SK-N-SH treated with all-trans-retinoic acid at 6 μM for 48 hours (cell line): ENCODE data around the gene PRR7.

Source experiments
- ARNTL ChIP-seq: fragments of 450-650 bp; formaldehyde crosslinking; IDR thresholded peaks from 2 replicates; pipeline ENCODE4 v1.5.0; 2020; ENCODE audit warnings: low read depth, mild to moderate bottlenecking, moderate library complexity, borderline replicate concordance
- BACH2 ChIP-seq: fragments of 250-450 bp; sonication (Bioruptor Pico); IDR thresholded peaks from 2 replicates; pipeline ENCODE4 v1.9.0; 2021; ENCODE audit warnings: mild to moderate bottlenecking, borderline replicate concordance
- GLIS3 ChIP-seq: fragments of 250-450 bp; sonication (Bioruptor Pico); IDR thresholded peaks from 2 replicates; pipeline ENCODE4 v1.5.0; 2020; ENCODE audit warnings: mild to moderate bottlenecking, moderate library complexity
- ISL1 ChIP-seq: fragments of 250-450 bp; sonication (Bioruptor Pico); IDR thresholded peaks from 2 replicates; pipeline ENCODE4 v2.1.2; 2022; ENCODE audit warnings: mild to moderate bottlenecking, moderate library complexity
- PPARA ChIP-seq: fragments of 250-450 bp; sonication (Bioruptor Pico); IDR thresholded peaks from 2 replicates; pipeline ENCODE4 v1.5.0; 2020; ENCODE audit warnings: mild to moderate bottlenecking, borderline replicate concordance
- RARB ChIP-seq: fragments of 250-450 bp; sonication (Bioruptor Pico); IDR thresholded peaks from 2 replicates; pipeline ENCODE4 v1.8.0; 2021; ENCODE audit warnings: mild to moderate bottlenecking, moderate library complexity
- SNAI2 ChIP-seq: fragments of 250-450 bp; sonication (Bioruptor Pico); IDR thresholded peaks from 2 replicates; pipeline ENCODE4 v1.5.0; 2020; ENCODE audit warnings: mild to moderate bottlenecking, moderate library complexity
- TOX ChIP-seq: fragments of 250-450 bp; sonication (Bioruptor Pico); IDR thresholded peaks from 2 replicates; pipeline ENCODE4 v1.8.0; 2021; ENCODE audit warnings: mild to moderate bottlenecking, moderate library complexity, borderline replicate concordance
- ZFP3 ChIP-seq: fragments of 250-450 bp; sonication (Bioruptor Pico); IDR thresholded peaks from 2 replicates; pipeline ENCODE4 v1.5.0; 2020; ENCODE audit warnings: mild to moderate bottlenecking, moderate library complexity
- ZFP30 ChIP-seq: fragments of 450-650 bp; formaldehyde crosslinking; IDR thresholded peaks from 2 replicates; pipeline ENCODE4 v1.5.0; 2022; ENCODE audit warnings: mild to moderate bottlenecking, moderate library complexity
- ZNF565 ChIP-seq: fragments of 450-650 bp; formaldehyde crosslinking; conservative IDR thresholded peaks from 2 replicates; pipeline ENCODE4 v1.5.0; 2020; ENCODE audit warnings: low read depth, mild to moderate bottlenecking, moderate library complexity
- TF ChIP-seq, protein P1 (sequence below): fragments of 250-450 bp; sonication (Bioruptor Pico); IDR thresholded peaks from 2 replicates; pipeline ENCODE4 v1.8.0; 2020; ENCODE audit warnings: mild to moderate bottlenecking, moderate library complexity, borderline replicate concordance

DNA sequence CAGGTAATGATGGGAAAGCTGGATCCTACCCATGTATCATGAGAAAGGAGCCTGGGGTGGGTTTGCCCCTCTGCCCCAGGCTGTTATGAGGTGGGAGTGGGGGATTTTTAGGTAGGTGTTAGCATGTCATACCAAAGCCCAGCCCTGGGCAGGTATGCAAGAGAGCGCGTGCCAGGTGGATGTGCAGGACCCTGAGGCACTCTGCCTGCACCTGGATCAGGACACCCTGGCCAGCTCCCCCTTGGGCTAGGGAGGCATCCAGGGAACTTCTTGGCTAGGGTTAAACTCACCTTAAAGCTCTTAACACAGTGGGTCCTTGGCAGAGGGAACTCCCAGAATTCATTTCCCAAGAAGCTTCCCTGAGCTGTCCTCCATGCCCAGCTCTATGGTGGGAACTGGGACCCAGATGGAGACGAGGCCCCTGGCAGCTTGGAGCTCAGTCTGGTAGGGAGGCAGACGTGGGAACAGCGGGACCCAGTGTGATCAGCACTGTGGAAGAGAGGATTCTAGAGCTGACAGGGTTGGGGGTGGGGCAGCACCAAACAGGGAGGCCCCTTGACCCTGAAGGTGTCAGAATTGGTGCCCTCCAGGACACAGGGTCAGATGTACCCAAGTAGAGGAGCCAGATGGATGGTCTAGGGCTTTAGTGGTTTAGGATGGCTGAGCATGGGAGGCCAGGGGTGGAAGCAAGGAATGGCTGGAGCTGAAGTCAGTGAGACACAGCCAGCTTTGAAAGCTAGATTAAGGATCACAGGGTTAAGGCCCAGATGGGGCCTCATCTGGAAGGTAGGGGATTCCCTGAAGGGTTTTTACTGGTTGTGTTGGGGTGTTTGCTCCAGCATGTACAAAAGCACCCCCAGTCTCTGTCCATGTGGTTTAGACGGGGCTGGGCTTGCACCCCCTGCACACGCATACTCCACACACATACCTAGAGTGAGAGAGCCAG, 2.2 kb upstream of the PRR7 start:
- no peak for TF ChIP-seq SNAI2 (CRISPR knock-in tag)
- no peak for TF ChIP-seq ZNF565 (CRISPR knock-in tag)
- no peak for TF ChIP-seq ARNTL (CRISPR knock-in tag)
- no peak for TF ChIP-seq RARB
- no peak for TF ChIP-seq GLIS3 (CRISPR knock-in tag)
- TF ChIP-seq, protein P1, sequence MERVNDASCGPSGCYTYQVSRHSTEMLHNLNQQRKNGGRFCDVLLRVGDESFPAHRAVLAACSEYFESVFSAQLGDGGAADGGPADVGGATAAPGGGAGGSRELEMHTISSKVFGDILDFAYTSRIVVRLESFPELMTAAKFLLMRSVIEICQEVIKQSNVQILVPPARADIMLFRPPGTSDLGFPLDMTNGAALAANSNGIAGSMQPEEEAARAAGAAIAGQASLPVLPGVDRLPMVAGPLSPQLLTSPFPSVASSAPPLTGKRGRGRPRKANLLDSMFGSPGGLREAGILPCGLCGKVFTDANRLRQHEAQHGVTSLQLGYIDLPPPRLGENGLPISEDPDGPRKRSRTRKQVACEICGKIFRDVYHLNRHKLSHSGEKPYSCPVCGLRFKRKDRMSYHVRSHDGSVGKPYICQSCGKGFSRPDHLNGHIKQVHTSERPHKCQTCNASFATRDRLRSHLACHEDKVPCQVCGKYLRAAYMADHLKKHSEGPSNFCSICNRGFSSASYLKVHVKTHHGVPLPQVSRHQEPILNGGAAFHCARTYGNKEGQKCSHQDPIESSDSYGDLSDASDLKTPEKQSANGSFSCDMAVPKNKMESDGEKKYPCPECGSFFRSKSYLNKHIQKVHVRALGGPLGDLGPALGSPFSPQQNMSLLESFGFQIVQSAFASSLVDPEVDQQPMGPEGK (CRISPR knock-in tag), result no peak
- TF ChIP-seq ZFP3 (CRISPR knock-in tag), result no peak
- no peak for TF ChIP-seq ZFP30
- TF ChIP-seq ISL1, result no peak
- TF ChIP-seq BACH2 (CRISPR knock-in tag), result no peak
- TF ChIP-seq TOX (CRISPR knock-in tag), result no peak
- TF ChIP-seq PPARA (CRISPR knock-in tag), result no peak
